Gastroesophageal sphincter (tissue), 4 donors: ENCODE measurements around the gene EIF4EBP3. TPM values are rescaled to one million over a fixed set of nuclear protein-coding genes. Genes with fewer than 3 reads are reported as not detected.
"Not testable (repeated sequence)": the region's sequence is repeated elsewhere in the genome, so short reads cannot be mapped to it uniquely, and the experiment has no call there.

ENCODE experiments used
- ATAC-seq: fragments of 150-250 bp; one replicate; pipeline ENCODE4 v1.9.1; 2016; ENCODE audit warnings: mild to moderate bottlenecking, moderate library complexity
- H3K27ac ChIP-seq, 4 donors: fragments of 200-600 bp; sonication (generic) in 3 of 4; 1 replicate in 3 of 4; 2 replicates in 1 of 4; pipeline ENCODE4 v1.5.1; 2016 to 2019
- H3K27me3 ChIP-seq: fragments of 200-600 bp; sonication (generic); one replicate; pipeline ENCODE4 v1.5.1; 2019
- H3K36me3 ChIP-seq, 2 donors: fragments of 200-600 bp; sonication (generic); one replicate each; pipeline ENCODE4 v1.5.1; 2019; ENCODE audit warnings: control low read depth in 1 of 2
- H3K4me1 ChIP-seq, 3 donors: fragments of 200-600 bp; sonication (generic); 1 replicate in 2 of 3; 2 replicates in 1 of 3; pipeline ENCODE4 v1.5.1; 2016 to 2019; ENCODE audit warnings: control low read depth in 2 of 3
- H3K4me3 ChIP-seq, 2 donors: fragments of 200-600 bp; sonication (generic); one replicate each; pipeline ENCODE4 v1.5.1; 2019; ENCODE audit warnings: mild to moderate bottlenecking in 1 of 2, moderate library complexity in 1 of 2
- H3K9me3 ChIP-seq, 3 donors: fragments of 200-600 bp; sonication (generic); one replicate each; pipeline ENCODE4 v1.5.1; 2017 to 2019; ENCODE audit warnings: control low read depth in 2 of 3
- CTCF ChIP-seq, 4 experiments: fragments of 200-600 bp in 2 of 4; fragments of 450-650 bp in 2 of 4; sonication (generic) in 1 of 4; IDR thresholded peaks; one replicate each; pipeline ENCODE4 v1.5.1; 2017 to 2019; ENCODE audit warnings: antibody characterized with exemption in 4 of 4, mild to moderate bottlenecking in 2 of 4, moderate library complexity in 2 of 4
- EP300 ChIP-seq: sonication (generic); formaldehyde crosslinking; IDR thresholded peaks from one replicate; pipeline ENCODE4 v1.6.1; 2017; ENCODE audit warnings: antibody characterized with exemption, mild to moderate bottlenecking
- POLR2A ChIP-seq, 2 donors: fragments of 450-650 bp; IDR thresholded peaks; one replicate each; pipeline ENCODE4 v1.6.1; 2017; ENCODE audit warnings: antibody characterized with exemption in 2 of 2, mild to moderate bottlenecking in 2 of 2, moderate library complexity in 1 of 2
- POLR2AphosphoS5 ChIP-seq: sonication (generic); formaldehyde crosslinking; IDR thresholded peaks from one replicate; pipeline ENCODE4 v1.6.1; 2017; ENCODE audit warnings: antibody characterized with exemption
- WGBS, 2 donors: methylation state at CpG; one replicate each; pipeline ENCODE4 v1.1.5; 2018; ENCODE audit warnings: low coverage in 1 of 2; 5-methylcytosine and 5-hydroxymethylcytosine counted together
- total RNA-seq, 4 donors: library from RNA; depleted of rRNA; stranded (reverse); fragments of >200 nt; gene quantifications; one replicate each; pipeline ENCODE4 v1.1.0, GENCODE V29; 2016

Gene EIF4EBP3
- total RNA-seq, 4 donors from 2014 or later = 1.8 to 21.5 (median 11.2) TPM

- ATAC-seq = no peak
- peaks cover 5% of the 10 kb centered on the region for H3K27me3 ChIP-seq
- 68 to 89% methylated on average over 2 of the region's 5 CpGs for WGBS, 2 donors
- H3K27ac ChIP-seq = peak overlapping the region in 1 of 4 donors; percentile 18
- TF ChIP-seq POLR2AphosphoS5 (no peak), CTCF (IDR thresholded peaks at IDR 0.05) (no peak), POLR2A (IDR thresholded peaks at IDR 0.05) (no peak), EP300 (no peak)
- H3K4me3 ChIP-seq = no peak overlapping the region
- no peaks in the 10 kb centered on the region for H3K4me1 ChIP-seq
- no peaks in the 10 kb centered on the region for H3K9me3 ChIP-seq
- no peaks in the 10 kb centered on the region for H3K36me3 ChIP-seq
Observed at GRCh38 chr5:140591747-140592372, 44.4 kb downstream of the EIF4EBP3 start.

- not testable (repeated sequence) for H3K27ac ChIP-seq, ATAC-seq, H3K9me3 ChIP-seq, H3K27me3 ChIP-seq, H3K4me1 ChIP-seq, H3K36me3 ChIP-seq
- peak overlapping the region in 1 of 2 donors; percentile 12 for H3K4me3 ChIP-seq
- 24% methylated on average over 3 of the region's 14 CpGs; no CpG with 5 or more reads in 1 of the 2 donors for WGBS, 2 donors
Observed at GRCh38 chr5:140593070-140593469, 45.6 kb downstream of the EIF4EBP3 start.

GRCh38 chr5:140594169-140594568 lies 46.7 kb downstream of the EIF4EBP3 start:
- no peaks in the 10 kb centered on the region for H3K36me3 ChIP-seq
- WGBS, 2 donors = no CpG with 5 or more reads among the region's 6 CpGs
- no peak for TF ChIP-seq POLR2AphosphoS5
- no peak for TF ChIP-seq CTCF (IDR thresholded peaks at IDR 0.05)
- no peak for TF ChIP-seq POLR2A (IDR thresholded peaks at IDR 0.05)
- no peak for TF ChIP-seq EP300
- no peak overlapping the region for H3K4me3 ChIP-seq
- H3K9me3 ChIP-seq = no peaks in the 10 kb centered on the region
- H3K27ac ChIP-seq = no peak overlapping the region
- ATAC-seq = no peak
- peaks cover 5% of the 10 kb centered on the region for H3K27me3 ChIP-seq
- no peaks in the 10 kb centered on the region for H3K4me1 ChIP-seq

- H3K27me3 ChIP-seq = peaks cover 5% of the 10 kb centered on the region
- no peak overlapping the region for H3K4me3 ChIP-seq
- no peaks in the 10 kb centered on the region for H3K36me3 ChIP-seq
- WGBS, 2 donors = 65 to 96% methylated on average over 3 to 4 of the region's 5 CpGs
- TF ChIP-seq POLR2A (IDR thresholded peaks at IDR 0.05) (no peak), CTCF (IDR thresholded peaks at IDR 0.05) (no peak), EP300 (no peak), POLR2AphosphoS5 (no peak)
- no peak overlapping the region for H3K27ac ChIP-seq
- H3K9me3 ChIP-seq = no peaks in the 10 kb centered on the region
- ATAC-seq = peak; percentile 54
- no peaks in the 10 kb centered on the region for H3K4me1 ChIP-seq
Observed at GRCh38 chr5:140595538-140596300, 48.3 kb downstream of the EIF4EBP3 start.

GRCh38 chr5:140596321-140596741 lies 48.9 kb downstream of the EIF4EBP3 start:
- Histone ChIP-seq H3K4me1 (no peaks in the 10 kb centered on the region), H3K36me3 (no peaks in the 10 kb centered on the region), H3K27ac (no peak overlapping the region), H3K27me3 (peaks cover 5% of the 10 kb centered on the region), H3K4me3 (no peak overlapping the region), H3K9me3 (no peaks in the 10 kb centered on the region)
- no peak for ATAC-seq
- 20% methylated on average over 1 of the region's 1 CpG; no CpG with 5 or more reads in 1 of the 2 donors for WGBS, 2 donors
- no peak for TF ChIP-seq POLR2A (IDR thresholded peaks at IDR 0.05)
- TF ChIP-seq POLR2AphosphoS5 = no peak
- TF ChIP-seq CTCF (IDR thresholded peaks at IDR 0.05) = no peak
- no peak for TF ChIP-seq EP300
